Heart right ventricle (tissue), 16 donors: ENCODE data around the gene KRT80. TPM values are rescaled to one million over a fixed set of nuclear protein-coding genes. Genes with fewer than 3 reads are reported as not detected.
A peak's percentile ranks its signal among the peaks of the same experiment; 100 is the strongest.

Source experiments
- ATAC-seq, 8 donors: fragments of 200-7000 bp; cut with Tn5 transposase; one replicate each; pipeline ENCODE4 v1.9.1; 2020; ENCODE audit warnings: mild to moderate bottlenecking in 8 of 8, moderate library complexity in 8 of 8, moderate number of reproducible peaks in 1 of 8
- DNase-seq, 2 donors: peaks; one replicate each; pipeline ENCODE4 v3.0.0-alpha.2; 2020
- H3K27ac ChIP-seq, 10 donors: fragments of 200-600 bp; sonication (generic) in 2 of 10; one replicate each; pipeline versions ENCODE4 v1.5.0 to v1.8.0; 2020 to 2022; ENCODE audit warnings: mild to moderate bottlenecking in 3 of 10
- H3K27me3 ChIP-seq, 7 donors: fragments of 200-600 bp; one replicate each; pipeline ENCODE4 v1.8.0; 2021 to 2022; ENCODE audit warnings: mild to moderate bottlenecking in 2 of 7
- H3K36me3 ChIP-seq, 9 donors: fragments of 200-600 bp; sonication (generic) in 1 of 9; one replicate each; pipeline versions ENCODE4 v1.5.0 to v1.8.0; 2020 to 2022; ENCODE audit warnings: mild to moderate bottlenecking in 2 of 9
- H3K4me1 ChIP-seq, 9 donors: fragments of 200-600 bp; sonication (generic) in 1 of 9; one replicate each; pipeline versions ENCODE4 v1.5.0 to v1.8.0; 2020 to 2022; ENCODE audit warnings: mild to moderate bottlenecking in 4 of 9
- H3K4me3 ChIP-seq, 10 donors: fragments of 200-600 bp; sonication (generic) in 2 of 10; one replicate each; pipeline versions ENCODE4 v1.5.0 to v1.8.0; 2020 to 2022; ENCODE audit warnings: mild to moderate bottlenecking in 7 of 10, moderate library complexity in 2 of 10
- H3K9me3 ChIP-seq, 11 donors: fragments of 200-600 bp in 10 of 11; sonication (generic) in 2 of 11; one replicate each; pipeline versions ENCODE4 v1.5.0 to v1.8.0; 2013 to 2022; ENCODE audit warnings: mild to moderate bottlenecking in 2 of 11, control low read depth in 1 of 11, moderate library complexity in 1 of 11
- CTCF ChIP-seq, 9 donors: fragments of 200-600 bp; sonication (generic) in 2 of 9; IDR thresholded peaks; one replicate each; pipeline versions ENCODE4 v1.5.0 to v1.8.0; 2021 to 2022; ENCODE audit warnings: antibody characterized with exemption in 9 of 9, mild to moderate bottlenecking in 5 of 9, moderate library complexity in 1 of 9
- WGBS, 2 donors: extraction: QIAGEN DNeasy Blood & Tissue Kit; methylation state at CpG; one replicate each; pipeline ENCODE4 v1.1.7; 2013; ENCODE audit warnings: inconsistent platforms in 1 of 2; 5-methylcytosine and 5-hydroxymethylcytosine counted together
- intact Hi-C, 10 donors: fragments of 100-400 bp; cut with DNase I; formaldehyde crosslinking; loops; one replicate each; pipeline versions ENCODE4 v1.11.1 to v1.14.2; 2022
- polyA plus RNA-seq, 2 donors: library from polyadenylated mRNA; stranded (reverse); fragments of 200-250 nt; gene quantifications; one replicate each; pipeline ENCODE4 v1.2.3, GENCODE V29; 2013
- total RNA-seq, 10 donors: library from RNA; stranded (reverse); fragmentation: NEBNext Ultra II Directional in 3 of 10; extraction: Animal tissue kit (Norgen Biotek cat#: 25700) in 3 of 10; gene quantifications; one replicate each; pipeline versions ENCODE4 v1.2.1 to v1.2.4, GENCODE V29; 2021 to 2023
- donor health status: Arrhythmogenic right ventricular cardiomyopathy.
- donor health status: ischemic (EF 13 %, LVEDD 7.1; RV severe dilation, severe dysfunction).
- donor health status: healthy with polysubstance abuse.
- donor health status: DM: no; HTN: yes; CAD: no.
- donor health status: DM: no; HTN: no; CAD: no.
- donor health status: ischemic (EF 25% LVEDD 6.9; RV normal size, moderate dysfunction).
- donor health status: ischemic (EF 25% LVEDD 5.7; RV mildly dilated, moderate dysfunction).
- donor health status: healthy.
- donor health status: DM: yes; HTN: yes; CAD: no.
- donor health status: Ischemic cardiomyopathy.
- donor health status: ischemic (EF 35%, LVEDD 5.7; RV mildly dilated, moderate dysfunction).
- donor health status: nonischemic (EF 11% LVEDD 7.7; RV severe dilation, severe dysfunction).
- donor health status: DM: yes; HTN: yes; CAD: no.
- donor health status: PGD.
- donor health status: ischemic (EF 29% LVEDD 5.4; RV normal size, mild dysfunction).
- donor health status: nonischemic (EF 23%, LVEDD 6.1; RV moderate dilation, normal function).

The KRT80 gene
- total and polyA plus RNA-seq, 12 donors, result 0.07 to 0.79 (median 0.16) TPM; not detected in 1

- H3K27ac ChIP-seq, result peak overlapping the region in 1 of 10 donors; percentile 50
- ATAC-seq (no peak), DNase-seq (no peak)
These were observed 4.6 kb downstream of the KRT80 start for GRCh38 chr12:52187206-52187605.

GRCh38 chr12:52186118-52186840, 5.5 kb downstream of the KRT80 start:
- intact Hi-C loops, result no loop called here
- H3K27me3 ChIP-seq, result no peaks in the 10 kb centered on the region
- no peaks in the 10 kb centered on the region for H3K36me3 ChIP-seq
- ATAC-seq, result peak in 1 of 8 donors; percentile 18
- no peak overlapping the region for H3K4me3 ChIP-seq
- WGBS, 2 donors, result 83 to 91% methylated on average over 8 of the region's 8 CpGs
- no peaks in the 10 kb centered on the region for H3K9me3 ChIP-seq
- H3K27ac ChIP-seq, result peak overlapping the region in 1 of 10 donors; percentile 50
- H3K4me1 ChIP-seq, result peaks cover 4 to 75% (median 31%) of the 10 kb centered on the region in 9 donors
- no peak for DNase-seq
- no peak for TF ChIP-seq CTCF (IDR thresholded peaks at IDR 0.05)

More at GRCh38 chr12:52187206-52187605, 4.6 kb downstream of the KRT80 start:
- no peak overlapping the region for H3K4me3 ChIP-seq
- no peak for TF ChIP-seq CTCF (IDR thresholded peaks at IDR 0.05)
- intact Hi-C loops, result no loop called here
- H3K27me3 ChIP-seq, result no peaks in the 10 kb centered on the region
- no peaks in the 10 kb centered on the region for H3K36me3 ChIP-seq
- H3K9me3 ChIP-seq, result no peaks in the 10 kb centered on the region
- 96% methylated on average over 11 of the region's 11 CpGs for WGBS, 2 donors
- peaks cover 4 to 74% (median 38%) of the 10 kb centered on the region in 9 donors for H3K4me1 ChIP-seq

GRCh38 chr12:52185400-52185967, 6.3 kb downstream of the KRT80 start:
- intact Hi-C loops, result no loop called here
- no peak for DNase-seq
- ATAC-seq, result no peak
- H3K27ac ChIP-seq, result no peak overlapping the region
- no peaks in the 10 kb centered on the region for H3K9me3 ChIP-seq
- TF ChIP-seq CTCF (IDR thresholded peaks at IDR 0.05), result no peak
- H3K27me3 ChIP-seq, result no peaks in the 10 kb centered on the region
- WGBS, 2 donors, result 85 to 87% methylated on average over 16 of the region's 16 CpGs
- no peak overlapping the region for H3K4me3 ChIP-seq
- no peaks in the 10 kb centered on the region for H3K36me3 ChIP-seq
- peaks cover 4 to 76% (median 31%) of the 10 kb centered on the region in 9 donors for H3K4me1 ChIP-seq

GRCh38 chr12:52184813-52185212, 7.0 kb downstream of the KRT80 start:
- no peaks in the 10 kb centered on the region for H3K9me3 ChIP-seq
- 65 to 75% methylated on average over 6 of the region's 6 CpGs for WGBS, 2 donors
- no peak overlapping the region for H3K4me3 ChIP-seq
- no peak for DNase-seq
- ATAC-seq, result peak in 1 of 8 donors; percentile 39
- intact Hi-C loops, result no loop called here
- TF ChIP-seq CTCF (IDR thresholded peaks at IDR 0.05), result no peak
- no peak overlapping the region for H3K27ac ChIP-seq
- peaks cover 5 to 74% (median 35%) of the 10 kb centered on the region in 9 donors for H3K4me1 ChIP-seq
- no peaks in the 10 kb centered on the region for H3K36me3 ChIP-seq
- no peaks in the 10 kb centered on the region for H3K27me3 ChIP-seq
